Upper lobe of left lung (tissue), 6 donors: Measurements from ENCODE around the gene SMKR1. TPM values are rescaled to one million over a fixed set of nuclear protein-coding genes. Genes with fewer than 3 reads are reported as not detected.
"Not testable (repeated sequence)": the region's sequence is repeated elsewhere in the genome, so short reads cannot be mapped to it uniquely, and the experiment has no call there.

ENCODE experiments used
- ATAC-seq, 2 donors: fragments of 200-7000 bp; cut with Tn5 transposase; one replicate each; pipeline ENCODE4 v1.9.1; 2022; ENCODE audit warnings: mild to moderate bottlenecking in 2 of 2, moderate library complexity in 2 of 2; ENCODE audit not compliant: low FRiP score in 2 of 2
- DNase-seq, 2 donors: peaks; one replicate each; pipeline ENCODE4 v3.0.0-alpha.2; 2019 to 2020
- H3K27ac ChIP-seq, 4 donors: fragments of 200-600 bp; sonication (generic); one replicate each; pipeline ENCODE4 v1.5.1; 2016 to 2019
- H3K27me3 ChIP-seq, 4 donors: fragments of 200-600 bp; sonication (generic); one replicate each; pipeline ENCODE4 v1.5.1; 2017 to 2019
- H3K36me3 ChIP-seq, 4 donors: fragments of 200-600 bp; sonication (generic); one replicate each; pipeline ENCODE4 v1.5.1; 2016 to 2019
- H3K4me1 ChIP-seq, 4 donors: fragments of 200-600 bp; sonication (generic); one replicate each; pipeline ENCODE4 v1.5.1; 2018 to 2019
- H3K4me3 ChIP-seq, 4 donors: fragments of 200-600 bp; sonication (generic); one replicate each; pipeline ENCODE4 v1.5.1; 2017 to 2019; ENCODE audit warnings: mild to moderate bottlenecking in 2 of 4, moderate library complexity in 1 of 4
- H3K9me3 ChIP-seq, 4 donors: fragments of 200-600 bp; sonication (generic); one replicate each; pipeline ENCODE4 v1.5.1; 2018 to 2019
- EP300 ChIP-seq, 4 donors: sonication (generic); formaldehyde crosslinking; IDR thresholded peaks; one replicate each; pipeline ENCODE4 v1.5.1; 2017; ENCODE audit warnings: antibody characterized with exemption in 4 of 4, control low read depth in 2 of 4
- POLR2A ChIP-seq, 4 donors: fragments of 450-650 bp; IDR thresholded peaks; one replicate each; pipeline ENCODE4 v1.5.1; 2016 to 2017; ENCODE audit warnings: antibody characterized with exemption in 4 of 4, mild to moderate bottlenecking in 2 of 4
- POLR2AphosphoS5 ChIP-seq, 2 donors: sonication (generic); formaldehyde crosslinking; IDR thresholded peaks; one replicate each; pipeline ENCODE4 v1.5.1; 2017; ENCODE audit warnings: antibody characterized with exemption in 2 of 2
- WGBS, 2 donors: methylation state at CpG; one replicate each; pipeline ENCODE4 v1.1.5; 2017 to 2018; 5-methylcytosine and 5-hydroxymethylcytosine counted together
- total RNA-seq, 6 donors: library from RNA; depleted of rRNA in 4 of 6; stranded (reverse); fragments of >200 nt in 4 of 6; gene quantifications; one replicate each; pipeline versions ENCODE4 v1.1.0 to v1.2.1, GENCODE V29; 2016 to 2021
- TF ChIP-seq, protein P1 (sequence below), 6 experiments: fragments of 450-650 bp in 4 of 6; fragments of 200-600 bp in 2 of 6; sonication (generic) in 2 of 6; IDR thresholded peaks; one replicate each; pipeline ENCODE4 v1.5.1; 2016 to 2019; ENCODE audit warnings: antibody characterized with exemption in 6 of 6
- donor health status: DM: no; HTN: no; CAD: no; lungs with moderate emphysema.
- donor health status: DM: no; HTN: yes; CAD: no; lungs with severe emphysema.

Gene SMKR1
- total RNA-seq, 6 donors from 2014 or later: 0.76 to 3.2 (median 0.94) TPM; not detected in 2

DNA sequence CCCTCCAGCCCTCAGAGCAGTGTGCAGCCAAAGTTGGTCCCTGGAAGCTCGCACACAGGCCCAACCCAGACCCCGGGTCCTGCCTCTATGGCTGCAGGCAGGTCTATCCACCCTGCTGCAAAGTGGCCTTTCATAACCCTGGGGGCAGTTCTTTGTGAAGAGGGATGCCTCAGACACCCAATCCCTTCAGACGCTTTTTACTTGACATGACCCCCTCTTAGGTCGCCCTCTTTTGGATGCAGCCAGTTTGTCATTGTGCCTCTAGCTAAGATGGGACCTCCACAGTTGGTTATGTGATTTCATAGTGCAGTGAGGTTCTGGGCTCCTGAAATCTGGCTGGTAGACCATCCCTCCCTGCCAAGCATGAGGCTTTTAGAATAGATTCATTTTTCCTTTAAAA, 27.3 kb downstream of the SMKR1 start:
- WGBS, 2 donors: 74 to 88% methylated on average over 2 to 4 of the region's 4 CpGs
- Histone ChIP-seq H3K4me3 (no peak overlapping the region), H3K4me1 (no peaks in the 10 kb centered on the region), H3K9me3 (no peaks in the 10 kb centered on the region), H3K27me3 (no peaks in the 10 kb centered on the region), H3K27ac (no peak overlapping the region), H3K36me3 (no peaks in the 10 kb centered on the region)
- TF ChIP-seq POLR2A (IDR thresholded peaks at IDR 0.05) (no peak), POLR2AphosphoS5 (IDR thresholded peaks at IDR 0.05) (no peak), EP300 (IDR thresholded peaks at IDR 0.05) (no peak)
- TF ChIP-seq, protein P1, sequence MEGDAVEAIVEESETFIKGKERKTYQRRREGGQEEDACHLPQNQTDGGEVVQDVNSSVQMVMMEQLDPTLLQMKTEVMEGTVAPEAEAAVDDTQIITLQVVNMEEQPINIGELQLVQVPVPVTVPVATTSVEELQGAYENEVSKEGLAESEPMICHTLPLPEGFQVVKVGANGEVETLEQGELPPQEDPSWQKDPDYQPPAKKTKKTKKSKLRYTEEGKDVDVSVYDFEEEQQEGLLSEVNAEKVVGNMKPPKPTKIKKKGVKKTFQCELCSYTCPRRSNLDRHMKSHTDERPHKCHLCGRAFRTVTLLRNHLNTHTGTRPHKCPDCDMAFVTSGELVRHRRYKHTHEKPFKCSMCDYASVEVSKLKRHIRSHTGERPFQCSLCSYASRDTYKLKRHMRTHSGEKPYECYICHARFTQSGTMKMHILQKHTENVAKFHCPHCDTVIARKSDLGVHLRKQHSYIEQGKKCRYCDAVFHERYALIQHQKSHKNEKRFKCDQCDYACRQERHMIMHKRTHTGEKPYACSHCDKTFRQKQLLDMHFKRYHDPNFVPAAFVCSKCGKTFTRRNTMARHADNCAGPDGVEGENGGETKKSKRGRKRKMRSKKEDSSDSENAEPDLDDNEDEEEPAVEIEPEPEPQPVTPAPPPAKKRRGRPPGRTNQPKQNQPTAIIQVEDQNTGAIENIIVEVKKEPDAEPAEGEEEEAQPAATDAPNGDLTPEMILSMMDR (IDR thresholded peaks at IDR 0.05): no peak
- DNase-seq (no peak), ATAC-seq (no peak)

DNA sequence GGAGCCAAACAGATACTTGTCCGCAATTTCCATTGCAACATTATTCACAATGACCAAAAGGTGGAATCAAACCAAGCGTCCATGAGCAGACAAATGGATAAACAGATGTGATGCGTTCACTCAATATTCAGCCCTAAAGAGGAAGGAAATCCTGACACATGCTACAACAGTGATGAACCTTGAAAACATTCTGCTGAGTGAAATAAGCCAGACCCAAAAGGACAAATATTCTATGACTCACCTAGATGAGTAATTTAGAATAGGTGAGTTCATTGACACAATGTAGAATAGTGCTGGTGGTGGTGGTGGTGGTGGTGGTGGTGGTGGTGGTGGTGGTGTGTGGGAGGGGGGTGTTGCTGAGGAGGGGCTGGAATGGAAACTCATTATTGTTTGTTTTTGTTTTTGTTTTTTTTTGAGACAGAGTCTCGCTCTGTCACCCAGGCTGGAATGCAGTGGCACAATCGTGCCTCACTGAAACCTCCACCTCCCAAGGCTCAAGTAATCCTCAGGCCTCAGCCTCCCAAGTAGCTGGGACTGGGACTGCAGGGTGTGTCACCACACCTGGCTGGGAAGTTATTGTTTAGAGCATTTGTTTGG, 28.6 kb downstream of the SMKR1 start:
- no peak for ATAC-seq
- WGBS, 2 donors: 65 to 66% methylated on average over 5 of the region's 5 CpGs
- Histone ChIP-seq H3K9me3 (no peaks in the 10 kb centered on the region), H3K4me1 (no peaks in the 10 kb centered on the region), H3K4me3 (no peak overlapping the region), H3K27ac (no peak overlapping the region), H3K36me3 (no peaks in the 10 kb centered on the region), H3K27me3 (no peaks in the 10 kb centered on the region)
- no peak for DNase-seq
- no peak for TF ChIP-seq POLR2AphosphoS5 (IDR thresholded peaks at IDR 0.05)
- TF ChIP-seq, protein P1 (IDR thresholded peaks at IDR 0.05): no peak
- no peak for TF ChIP-seq POLR2A (IDR thresholded peaks at IDR 0.05)
- no peak for TF ChIP-seq EP300 (IDR thresholded peaks at IDR 0.05)

DNA sequence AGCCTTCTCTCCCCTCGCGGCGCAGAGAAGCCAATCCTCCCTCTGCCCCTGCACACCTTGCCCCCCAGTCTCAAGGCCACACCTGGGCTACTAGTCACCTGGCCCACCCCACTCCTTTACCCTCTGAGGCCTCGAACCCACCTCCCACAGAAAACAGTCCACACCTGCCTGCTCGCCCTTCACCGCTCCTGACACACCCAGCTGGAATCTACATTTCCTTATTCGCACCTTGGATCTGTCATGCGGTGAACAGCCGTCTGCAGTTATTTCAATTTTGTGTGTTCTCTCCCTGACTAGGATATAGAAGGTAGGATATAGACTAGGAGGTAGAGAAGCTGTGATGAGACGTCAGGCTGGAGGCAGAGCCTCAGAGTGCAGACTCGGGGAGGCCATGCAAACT, 29.4 kb downstream of the SMKR1 start:
- no peak overlapping the region for H3K4me3 ChIP-seq
- H3K4me1 ChIP-seq: no peaks in the 10 kb centered on the region
- H3K27ac ChIP-seq: no peak overlapping the region
- no peaks in the 10 kb centered on the region for H3K36me3 ChIP-seq
- H3K9me3 ChIP-seq: no peaks in the 10 kb centered on the region
- 86 to 87% methylated on average over 11 of the region's 11 CpGs for WGBS, 2 donors
- no peaks in the 10 kb centered on the region for H3K27me3 ChIP-seq
- DNase-seq (peak in 1 of 2 donors; percentile 28), ATAC-seq (peak in 1 of 2 donors; percentile 11)
- TF ChIP-seq EP300 (IDR thresholded peaks at IDR 0.05) (no peak), POLR2A (IDR thresholded peaks at IDR 0.05) (no peak), POLR2AphosphoS5 (IDR thresholded peaks at IDR 0.05) (no peak)
- TF ChIP-seq, protein P1 (IDR thresholded peaks at IDR 0.05): no peak

- DNase-seq: peak in 1 of 2 donors; percentile 22
- H3K27me3 ChIP-seq: no peaks in the 10 kb centered on the region
Observed at GRCh38 chr7:129532375-129532774, 30.0 kb downstream of the SMKR1 start.

DNA sequence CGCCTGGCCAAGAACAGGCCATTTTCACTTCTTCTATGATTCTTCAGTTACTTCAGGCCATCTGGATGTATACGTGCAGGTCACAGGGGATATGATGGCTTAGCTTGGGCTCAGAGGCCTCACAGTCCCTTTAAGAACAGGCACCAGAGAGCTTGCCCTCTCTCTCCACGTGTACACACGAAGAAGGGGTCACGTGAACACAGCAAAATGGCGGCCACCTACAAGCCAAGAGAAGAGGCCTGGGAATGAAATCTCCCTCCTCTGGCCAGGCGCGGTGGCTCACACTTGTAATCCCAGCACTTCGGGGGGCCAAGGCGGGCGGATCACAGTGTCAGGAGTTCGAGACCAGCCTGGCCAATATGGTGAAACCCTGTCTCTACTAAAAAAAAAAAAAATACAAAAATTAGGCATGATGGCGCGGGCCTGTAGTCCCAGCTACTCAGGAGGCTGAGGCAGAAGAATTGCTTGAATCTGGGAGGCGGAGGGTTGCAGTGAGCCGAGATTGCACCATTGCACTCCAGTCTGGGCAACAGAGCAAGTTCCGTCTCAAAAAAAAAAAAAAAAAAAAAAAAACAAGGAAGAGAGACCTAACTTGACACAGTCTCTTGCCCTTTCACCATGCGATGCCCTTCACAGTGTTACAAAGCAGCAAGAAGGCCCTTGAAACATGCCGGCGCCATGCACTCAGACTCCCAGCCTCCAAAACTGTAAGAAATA, 32.4 kb downstream of the SMKR1 start:
- H3K27me3 ChIP-seq, H3K9me3 ChIP-seq, H3K4me1 ChIP-seq, H3K36me3 ChIP-seq, H3K27ac ChIP-seq, H3K4me3 ChIP-seq, ATAC-seq: not testable (repeated sequence)
- peak in 1 of 2 donors; percentile 22 for DNase-seq
- 72 to 92% methylated on average over 15 to 18 of the region's 20 CpGs for WGBS, 2 donors

More at GRCh38 chr7:129532375-129532774, 30.0 kb downstream of the SMKR1 start:
- Histone ChIP-seq H3K36me3 (no peaks in the 10 kb centered on the region), H3K9me3 (no peaks in the 10 kb centered on the region), H3K4me1 (no peaks in the 10 kb centered on the region), H3K27ac (no peak overlapping the region), H3K4me3 (no peak overlapping the region)
- TF ChIP-seq, protein P1 (IDR thresholded peaks at IDR 0.05): no peak
- TF ChIP-seq POLR2A (IDR thresholded peaks at IDR 0.05) (no peak), POLR2AphosphoS5 (IDR thresholded peaks at IDR 0.05) (no peak), EP300 (IDR thresholded peaks at IDR 0.05) (no peak)
- 81 to 89% methylated on average over 17 to 19 of the region's 19 CpGs for WGBS, 2 donors
- ATAC-seq: no peak
